Smooth muscle cell (in vitro differentiated cells): Measurements from ENCODE around the gene CPM. TPM values are rescaled to one million over a fixed set of nuclear protein-coding genes. Genes with fewer than 3 reads are reported as not detected.

ENCODE experiments used
- DNase-seq: peaks from one replicate; lab custom pipeline; 2025; ENCODE audit not compliant: unreplicated experiment; lab: John Stamatoyannopoulos, UW
- H2AFZ ChIP-seq: fragments of 200-600 bp; sonication (generic); 2 replicates; pipeline ENCODE4 v1.6.0; 2016; ENCODE audit warnings: antibody characterized with exemption, low read depth, mild to moderate bottlenecking
- H3F3A ChIP-seq: fragments of 200-600 bp; sonication (generic); 2 replicates; pipeline ENCODE4 v1.6.0; 2017; ENCODE audit warnings: antibody characterized with exemption, low read depth
- H3K27ac ChIP-seq: fragments of 200-600 bp; sonication (generic); 2 replicates; pipeline ENCODE4 v1.5.1; 2016; ENCODE audit warnings: low read depth, mild to moderate bottlenecking
- H3K27me3 ChIP-seq: fragments of 200-600 bp; sonication (generic); 2 replicates; pipeline ENCODE4 v1.6.1; 2016; ENCODE audit warnings: low read depth, mild to moderate bottlenecking
- H3K36me3 ChIP-seq: fragments of 200-600 bp; sonication (generic); 2 replicates; pipeline ENCODE4 v1.5.1; 2016; ENCODE audit warnings: low read depth
- H3K4me1 ChIP-seq: fragments of 200-600 bp; sonication (generic); 2 replicates; pipeline ENCODE4 v1.5.1; 2016; ENCODE audit warnings: low read depth
- H3K4me2 ChIP-seq: fragments of 200-600 bp; sonication (generic); 2 replicates; pipeline ENCODE4 v1.6.0; 2016; ENCODE audit warnings: mild to moderate bottlenecking
- H3K4me3 ChIP-seq: fragments of 200-600 bp; sonication (generic); 2 replicates; pipeline ENCODE4 v1.5.1; 2016; ENCODE audit warnings: mild to moderate bottlenecking
- H3K79me2 ChIP-seq: fragments of 200-600 bp; sonication (generic); 2 replicates; pipeline ENCODE4 v1.6.0; 2016; ENCODE audit warnings: low read depth, mild to moderate bottlenecking
- H3K9ac ChIP-seq: fragments of 200-600 bp; sonication (generic); 2 replicates; pipeline ENCODE4 v1.6.0; 2016; ENCODE audit warnings: low read depth
- H3K9me3 ChIP-seq: fragments of 200-600 bp; sonication (generic); replicated peaks from 2 replicates; pipeline ENCODE4 v1.5.1; 2016; ENCODE audit warnings: low read depth
- H4K20me1 ChIP-seq: fragments of 200-600 bp; sonication (generic); 2 replicates; pipeline ENCODE4 v1.6.0; 2016; ENCODE audit warnings: low read depth
- WGBS: methylation state at CpG from one replicate; pipeline ENCODE4 v1.1.7; 2016; ENCODE audit warnings: low lambda C conversion rate; 5-methylcytosine and 5-hydroxymethylcytosine counted together
- polyA plus RNA-seq: library from polyadenylated mRNA; unstranded; fragments of >200 nt; fragmentation: Nextera tagmentation; extraction: Ambion mirVana; gene quantifications from 2 replicates; pipeline ENCODE4 v1.2.1, GENCODE V29; 2016
- total RNA-seq: library from RNA; depleted of rRNA; stranded (reverse); fragments of >200 nt; gene quantifications from 2 replicates; pipeline ENCODE4 v1.2.3, GENCODE V29; 2014
- TF ChIP-seq, protein P1 (sequence below): fragments of 200-600 bp; sonication (generic); IDR thresholded peaks from 2 replicates; pipeline ENCODE4 v1.5.1; 2017; ENCODE audit warnings: borderline replicate concordance, mild to moderate bottlenecking, antibody characterized with exemption; ENCODE audit not compliant: insufficient read depth, poor library complexity, severe bottlenecking

The CPM gene
- total and polyA plus RNA-seq, 2 experiments from 2014 or later, result 0.57 to 6.2 TPM

DNA sequence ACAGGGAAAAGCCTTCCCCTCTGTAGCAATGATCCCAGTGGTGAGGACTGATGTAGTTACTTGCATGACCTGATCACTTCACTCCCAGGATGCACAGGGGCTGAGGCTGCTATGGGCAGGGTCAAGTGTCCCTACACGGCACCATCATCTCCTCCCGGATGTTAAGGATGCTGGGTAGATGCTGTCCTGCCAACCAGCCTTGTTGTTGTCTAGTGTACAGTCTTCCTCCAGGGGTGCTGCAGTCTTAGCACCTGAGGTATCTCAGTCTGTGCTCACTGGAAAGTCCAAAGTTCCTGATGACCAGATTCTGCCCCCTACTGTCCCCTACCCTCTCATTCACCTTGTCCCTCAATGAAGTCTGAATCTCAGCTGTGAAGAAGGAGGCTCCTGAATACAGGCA lies 20.1 kb downstream of the CPM start:
- no peak overlapping the region for H3K9ac ChIP-seq
- no peak overlapping the region for H2AFZ ChIP-seq
- H3K36me3 ChIP-seq, result no peaks in the 10 kb centered on the region
- no peaks in the 10 kb centered on the region for H3K27me3 ChIP-seq
- 83% methylated on average over 2 of the region's 2 CpGs for WGBS
- H3K4me1 ChIP-seq, result peaks cover 3% of the 10 kb centered on the region
- H3K27ac ChIP-seq, result no peak overlapping the region
- TF ChIP-seq, protein P1, sequence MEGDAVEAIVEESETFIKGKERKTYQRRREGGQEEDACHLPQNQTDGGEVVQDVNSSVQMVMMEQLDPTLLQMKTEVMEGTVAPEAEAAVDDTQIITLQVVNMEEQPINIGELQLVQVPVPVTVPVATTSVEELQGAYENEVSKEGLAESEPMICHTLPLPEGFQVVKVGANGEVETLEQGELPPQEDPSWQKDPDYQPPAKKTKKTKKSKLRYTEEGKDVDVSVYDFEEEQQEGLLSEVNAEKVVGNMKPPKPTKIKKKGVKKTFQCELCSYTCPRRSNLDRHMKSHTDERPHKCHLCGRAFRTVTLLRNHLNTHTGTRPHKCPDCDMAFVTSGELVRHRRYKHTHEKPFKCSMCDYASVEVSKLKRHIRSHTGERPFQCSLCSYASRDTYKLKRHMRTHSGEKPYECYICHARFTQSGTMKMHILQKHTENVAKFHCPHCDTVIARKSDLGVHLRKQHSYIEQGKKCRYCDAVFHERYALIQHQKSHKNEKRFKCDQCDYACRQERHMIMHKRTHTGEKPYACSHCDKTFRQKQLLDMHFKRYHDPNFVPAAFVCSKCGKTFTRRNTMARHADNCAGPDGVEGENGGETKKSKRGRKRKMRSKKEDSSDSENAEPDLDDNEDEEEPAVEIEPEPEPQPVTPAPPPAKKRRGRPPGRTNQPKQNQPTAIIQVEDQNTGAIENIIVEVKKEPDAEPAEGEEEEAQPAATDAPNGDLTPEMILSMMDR, result no peak
- no peaks in the 10 kb centered on the region for H4K20me1 ChIP-seq
- no peak overlapping the region for H3K4me2 ChIP-seq
- H3K4me3 ChIP-seq, result no peak overlapping the region
- H3K9me3 ChIP-seq, result no peaks in the 10 kb centered on the region
- DNase-seq, result no peak
- no peaks in the 10 kb centered on the region for H3F3A ChIP-seq
- no peaks in the 10 kb centered on the region for H3K79me2 ChIP-seq

DNA sequence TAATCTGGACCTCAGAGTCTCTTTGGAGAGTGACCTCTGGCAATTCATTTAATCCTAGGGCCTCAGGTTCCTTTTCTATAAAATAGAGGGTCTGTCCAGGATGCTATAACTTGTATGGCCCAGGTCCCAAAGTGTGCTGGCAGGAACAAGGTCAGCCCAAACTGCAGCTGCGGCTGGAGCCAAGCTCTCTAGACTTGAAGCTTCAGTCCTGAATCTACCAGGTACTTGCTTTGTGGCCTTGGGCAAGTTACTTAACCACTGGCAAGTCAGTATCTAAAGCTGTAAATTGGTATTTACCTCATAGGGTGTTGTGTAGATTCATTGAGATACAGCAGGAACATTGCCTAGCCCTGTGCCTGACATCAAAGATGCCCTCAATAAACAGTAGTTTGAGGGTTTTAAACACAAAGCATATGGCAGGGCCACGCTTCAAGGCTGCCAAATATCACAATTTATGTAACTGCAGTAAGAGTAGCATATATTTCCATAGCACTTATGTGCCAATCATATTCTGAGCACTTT lies 21.7 kb downstream of the CPM start:
- H3K4me3 ChIP-seq, result no peak overlapping the region
- H2AFZ ChIP-seq, result no peak overlapping the region
- no peak for DNase-seq
- no peaks in the 10 kb centered on the region for H3K79me2 ChIP-seq
- H3K27me3 ChIP-seq, result no peaks in the 10 kb centered on the region
- no peak overlapping the region for H3K4me2 ChIP-seq
- no peak overlapping the region for H3K9ac ChIP-seq
- no peaks in the 10 kb centered on the region for H3K9me3 ChIP-seq
- TF ChIP-seq, protein P1, result no peak
- no peaks in the 10 kb centered on the region for H3F3A ChIP-seq
- no peaks in the 10 kb centered on the region for H4K20me1 ChIP-seq
- 80% methylated on average over 2 of the region's 2 CpGs for WGBS
- H3K36me3 ChIP-seq, result no peaks in the 10 kb centered on the region
- no peak overlapping the region for H3K27ac ChIP-seq
- peaks cover 3% of the 10 kb centered on the region for H3K4me1 ChIP-seq

DNA sequence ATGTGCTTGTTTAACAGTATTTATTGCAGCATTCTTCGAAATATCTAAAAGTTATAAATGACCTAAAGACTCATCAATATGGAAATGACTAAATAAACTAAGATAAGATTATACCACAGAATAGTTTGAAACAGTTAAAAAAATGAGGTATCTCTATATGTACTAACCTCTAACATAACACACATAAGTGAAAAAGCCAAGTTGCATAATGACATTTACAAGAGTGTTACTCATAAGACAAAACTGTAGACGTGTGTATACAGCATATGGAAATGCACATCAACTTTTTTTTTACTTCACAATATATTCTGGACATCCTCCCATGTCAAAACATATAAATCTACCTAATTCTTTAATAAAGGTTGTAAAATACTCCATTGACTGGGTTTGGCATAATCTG lies 22.8 kb downstream of the CPM start:
- H3K9me3 ChIP-seq, result no peaks in the 10 kb centered on the region
- no peak overlapping the region for H3K4me3 ChIP-seq
- H3K36me3 ChIP-seq, result no peaks in the 10 kb centered on the region
- H3K79me2 ChIP-seq, result no peaks in the 10 kb centered on the region
- DNase-seq, result no peak
- TF ChIP-seq, protein P1, result no peak
- no peak overlapping the region for H3K4me2 ChIP-seq
- H4K20me1 ChIP-seq, result no peaks in the 10 kb centered on the region
- no peaks in the 10 kb centered on the region for H3F3A ChIP-seq
- no peaks in the 10 kb centered on the region for H3K27me3 ChIP-seq
- peaks cover 3% of the 10 kb centered on the region for H3K4me1 ChIP-seq
- H2AFZ ChIP-seq, result no peak overlapping the region
- H3K9ac ChIP-seq, result no peak overlapping the region
- 44% methylated on average over 2 of the region's 2 CpGs for WGBS
- no peak overlapping the region for H3K27ac ChIP-seq

DNA sequence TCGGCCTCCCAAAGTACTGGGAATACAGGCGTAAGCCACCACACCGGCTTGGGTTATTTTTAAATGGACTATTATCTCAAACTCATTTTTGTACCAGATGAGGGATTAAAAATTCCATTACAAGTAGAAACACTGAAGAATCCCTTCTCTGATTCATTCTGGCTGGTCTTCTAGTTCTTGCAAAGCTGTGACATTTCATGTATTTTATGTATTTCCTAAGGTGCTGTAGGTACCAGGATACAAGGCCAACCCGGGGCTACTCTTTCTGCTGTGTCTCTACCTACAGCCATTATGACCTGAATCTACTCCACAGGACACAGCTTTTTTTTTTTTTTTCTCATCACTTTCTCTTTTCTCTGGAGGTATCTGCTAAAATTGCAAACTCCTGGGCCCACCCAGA lies 24.9 kb downstream of the CPM start:
- no peak overlapping the region for H3K4me3 ChIP-seq
- 93% methylated on average over 4 of the region's 4 CpGs for WGBS
- H3K27me3 ChIP-seq, result no peaks in the 10 kb centered on the region
- no peaks in the 10 kb centered on the region for H4K20me1 ChIP-seq
- no peak overlapping the region for H3K9ac ChIP-seq
- DNase-seq, result no peak
- H3K4me2 ChIP-seq, result no peak overlapping the region
- H3K36me3 ChIP-seq, result no peaks in the 10 kb centered on the region
- no peaks in the 10 kb centered on the region for H3K79me2 ChIP-seq
- no peaks in the 10 kb centered on the region for H3K4me1 ChIP-seq
- no peak overlapping the region for H3K27ac ChIP-seq
- TF ChIP-seq, protein P1, result no peak
- no peaks in the 10 kb centered on the region for H3K9me3 ChIP-seq
- H3F3A ChIP-seq, result no peaks in the 10 kb centered on the region
- no peak overlapping the region for H2AFZ ChIP-seq
